GM12878 (cell line): ENCODE measurements around the gene PSMD10. TPM values are rescaled to one million over a fixed set of nuclear protein-coding genes. Genes with fewer than 3 reads are reported as not detected.

Experiments used
- ATAC-seq: fragments of 200-7000 bp; cut with Tn5 transposase; 3 replicates; pipeline ENCODE4 v1.9.1; 2020; ENCODE audit warnings: mild to moderate bottlenecking, moderate library complexity
- BruUV-seq: library from RNA; stranded (reverse); fragments of 400-500 nt; replicated peaks from 2 replicates; lab custom pipeline; 2021; lab: Mats Ljungman, UMichigan
- CTCF ChIA-PET: fragments of 300-600 bp; sonication (Branson Sonifier 250); formaldehyde crosslinking; extraction: SDS; loops from one replicate; lab custom pipeline; 2021; ENCODE audit warnings: inconsistent platforms; lab: Yijun Ruan, JAX
- POLR2A ChIA-PET: fragments of 350-600 bp; formaldehyde crosslinking; extraction: SDS; loops from one replicate; lab custom pipeline; 2021; ENCODE audit warnings: inconsistent platforms; lab: Charles Lee
- RAD21 ChIA-PET: fragments of 300-600 bp; sonication (Branson Sonifier 250); formaldehyde crosslinking; loops from one replicate; lab custom pipeline; 2023; ENCODE audit warnings: antibody characterized with exemption; ENCODE audit not compliant: unreplicated experiment; lab: Charles Lee
- SMC1A ChIA-PET: fragments of 300-600 bp; sonication (Branson Sonifier 250); formaldehyde crosslinking; loops from one replicate; lab custom pipeline; 2023; ENCODE audit not compliant: unreplicated experiment, uncharacterized antibody; lab: Charles Lee
- DNase-seq: peaks from one replicate; pipeline ENCODE4 v3.0.0-alpha.2; 2011; ENCODE audit warnings: low read depth, low spot score
- FAIRE-seq: peaks from 3 replicates; lab custom pipeline; 2011; peaks lifted over from hg19 to GRCh38; lab: Jason Lieb, UNC
- H2AFZ ChIP-seq: 2 replicates; pipeline ENCODE4 v1.6.0; 2011; ENCODE audit warnings: low read depth, low read length, control low read depth; ENCODE audit not compliant: control insufficient read depth
- H3K27ac ChIP-seq: 2 replicates; pipeline ENCODE4 v1.5.1; 2011; ENCODE audit warnings: control low read depth; ENCODE audit not compliant: control insufficient read depth, insufficient read depth
- H3K27me3 ChIP-seq, 2 experiments: replicated peaks in 1 of 2; 2 replicates each; pipeline versions ENCODE4 v1.6.0 to v1.6.1; 2011; ENCODE audit warnings: low read length in 1 of 2; ENCODE audit not compliant: control insufficient read depth in 2 of 2, insufficient read depth in 2 of 2
- H3K36me3 ChIP-seq, 2 experiments: 2 replicates each; pipeline ENCODE4 v1.5.1; 2011; ENCODE audit warnings: low read length in 1 of 2; ENCODE audit not compliant: control insufficient read depth in 2 of 2, insufficient read depth in 2 of 2
- H3K4me1 ChIP-seq: 2 replicates; pipeline ENCODE4 v1.6.1; 2011; ENCODE audit warnings: mild to moderate bottlenecking, low read length, moderate library complexity, mixed read lengths; ENCODE audit not compliant: control insufficient read depth, insufficient read depth
- H3K4me2 ChIP-seq: 2 replicates; pipeline ENCODE4 v1.6.0; 2011; ENCODE audit warnings: control low read depth; ENCODE audit not compliant: control insufficient read depth, insufficient read depth
- H3K4me3 ChIP-seq: fragments of 200-600 bp; sonication (generic); 2 replicates; pipeline ENCODE4 v1.5.1; 2016
- H3K79me2 ChIP-seq: 2 replicates; pipeline ENCODE4 v1.6.0; 2011; ENCODE audit warnings: low read length; ENCODE audit not compliant: control insufficient read depth, insufficient read depth
- H3K9ac ChIP-seq: 2 replicates; pipeline ENCODE4 v1.8.0; 2011; ENCODE audit warnings: low read length, control low read depth, mixed read lengths; ENCODE audit not compliant: control insufficient read depth, insufficient read depth
- H3K9me3 ChIP-seq: replicated peaks from 3 replicates; pipeline ENCODE4 v1.5.1; 2011; ENCODE audit warnings: mild to moderate bottlenecking, low read length; ENCODE audit not compliant: control insufficient read depth, insufficient read depth
- H4K20me1 ChIP-seq: 2 replicates; pipeline ENCODE4 v1.6.0; 2011; ENCODE audit not compliant: control insufficient read depth, insufficient read depth
- BCLAF1 ChIP-seq: fragments of 450-650 bp; IDR thresholded peaks from 2 replicates; pipeline ENCODE4 v1.6.1; 2017; ENCODE audit warnings: antibody characterized with exemption, mild to moderate bottlenecking, moderate library complexity
- BMI1 ChIP-seq: fragments of 450-650 bp; IDR thresholded peaks from 2 replicates; pipeline ENCODE4 v1.6.1; 2016; ENCODE audit warnings: mild to moderate bottlenecking, moderate library complexity, borderline replicate concordance
- HDAC6 ChIP-seq: fragments of 200-600 bp; sonication (generic); IDR thresholded peaks from one replicate; pipeline ENCODE4 v1.8.0; 2017; ENCODE audit warnings: antibody characterized with exemption; ENCODE audit not compliant: unreplicated experiment
- REST ChIP-seq: IDR thresholded peaks from 2 replicates; pipeline ENCODE4 v1.6.1; 2012; ENCODE audit warnings: mild to moderate bottlenecking, low read depth, low read length
- SMAD5 ChIP-seq: IDR thresholded peaks from 2 replicates; pipeline ENCODE4 v1.6.1; 2016; ENCODE audit warnings: antibody characterized with exemption, low read depth
- SMARCA5 ChIP-seq: fragments of 450-650 bp; IDR thresholded peaks from 2 replicates; pipeline ENCODE4 v1.6.1; 2017; ENCODE audit warnings: mild to moderate bottlenecking
- ZNF622 ChIP-seq: fragments of 450-650 bp; IDR thresholded peaks from 2 replicates; pipeline ENCODE4 v1.6.1; 2017; ENCODE audit warnings: mild to moderate bottlenecking, inconsistent platforms
- WGBS: methylation state at CpG from one replicate; pipeline ENCODE4 v1.1.6; 2016; ENCODE audit warnings: low lambda C conversion rate; ENCODE audit not compliant: insufficient replicate concordance, insufficient coverage; ENCODE audit errors: missing lambda C conversion rate; 5-methylcytosine and 5-hydroxymethylcytosine counted together
- in situ Hi-C: fragments of 300-500 bp; cut with MboI; formaldehyde crosslinking; loops from 9 replicates; pipeline ENCODE4 v1.14.3; 2018; ENCODE audit warnings: mixed read lengths
- intact Hi-C: fragments of 100-400 bp; cut with micrococcal nuclease; formaldehyde crosslinking; loops from one replicate; pipeline ENCODE4 v1.14.2; 2022; ENCODE audit not compliant: unreplicated experiment
- polyA plus RNA-seq, 11 experiments: library from polyadenylated mRNA; depleted of rRNA in 4 of 11; unstranded in 6 of 11; stranded (reverse) in 5 of 11; fragments of >200 nt; fragmentation: Nextera tagmentation in 4 of 11; fragmentation: Illumina TruSeq in 1 of 11; extraction: Ambion mirVana in 4 of 11; extraction: Trizol in 1 of 11; gene quantifications; 1 replicate in 1 of 11; 2 replicates in 10 of 11; pipeline versions ENCODE4 v1.2.1 to v1.2.3, GENCODE V29; 2011 to 2016; ENCODE audit warnings: inconsistent platforms in 2 of 11, missing spikeins in 2 of 11, low read depth in 1 of 11
- total RNA-seq, 4 experiments: library from RNA; depleted of rRNA in 3 of 4; stranded (reverse); fragments of >200 nt in 3 of 4; fragmentation: Illumina TruSeq in 1 of 4; extraction: Trizol in 1 of 4; gene quantifications; 2 replicates each; pipeline versions ENCODE4 v1.2.1 to v1.2.3, GENCODE V29; 2013 to 2021

The PSMD10 gene
- total and polyA plus RNA-seq, 10 of the 15 experiments (the other 5 are each of a cell fraction or from before 2014, with no cell fraction given), result 46.9 to 152 (median 75.4) TPM

- in situ Hi-C loops, result no loop called here
- no peak for DNase-seq
- Histone ChIP-seq H3K9me3 (no peaks in the 10 kb centered on the region), H3K27ac (no peak overlapping the region), H3K4me2 (no peak overlapping the region), H3K27me3 (no peaks in the 10 kb centered on the region)
- TF ChIP-seq BMI1 (no peak), BCLAF1 (no peak), SMARCA5 (no peak), ZNF622 (no peak), HDAC6 (no peak), REST (no peak), SMAD5 (no peak)
- TF ChIP-seq, all 136 proteins: peak for 0
- Histone ChIP-seq H3K4me1 (no peaks in the 10 kb centered on the region), H3K4me3 (no peak overlapping the region), H2AFZ (no peak overlapping the region), H4K20me1 (no peaks in the 10 kb centered on the region), H3K79me2 (no peaks in the 10 kb centered on the region), H3K36me3 (no peaks in the 10 kb centered on the region), H3K9ac (no peak overlapping the region)
- WGBS, result 35% methylated on average over 1 of the region's 1 CpG
- SMC1A ChIA-PET, result interaction anchor here (0.6 to 1.2 kb wide), 4 partner anchors 22 to 1654 kb away, joined by 3 to 4 read pairs (median 3); no protein-coding TSS in a partner anchor
- RAD21 ChIA-PET, result interaction anchor here (0.7 kb wide), 1 partner anchor 24 kb away, joined by 3 read pairs; no protein-coding TSS in a partner anchor
- intact Hi-C loops, result no loop called here
- CTCF ChIA-PET, result interaction anchor here (0.7 to 1.8 kb wide), 2 partner anchors 11 to 38 kb away, joined by 4 to 5 read pairs; no protein-coding TSS in a partner anchor
- FAIRE-seq, result no peak
- BruUV-seq, result no TSS peak
- ATAC-seq, result no peak
- POLR2A ChIA-PET, result no interaction called here
Observed at GRCh38 chrX:108059801-108060200, 31.5 kb downstream of the PSMD10 start.
